Peyer's patch (tissue), 4 donors: ENCODE results near the gene AGFG2. TPM values are rescaled to one million over a fixed set of nuclear protein-coding genes. Genes with fewer than 3 reads are reported as not detected.
A peak's percentile ranks its signal among the peaks of the same experiment; 100 is the strongest.

ENCODE experiments used
- DNase-seq, 3 donors: peaks; one replicate each; pipeline ENCODE4 v3.0.0-alpha.2; 2017 to 2019
- H3K27ac ChIP-seq, 4 donors: fragments of 200-600 bp; sonication (generic); one replicate each; pipeline ENCODE4 v1.5.1; 2016 to 2019
- H3K27me3 ChIP-seq, 2 donors: fragments of 200-600 bp; sonication (generic); one replicate each; pipeline ENCODE4 v1.5.1; 2019
- H3K36me3 ChIP-seq, 3 donors: fragments of 200-600 bp; sonication (generic); one replicate each; pipeline ENCODE4 v1.5.1; 2016 to 2019
- H3K4me1 ChIP-seq, 4 donors: fragments of 200-600 bp; sonication (generic); one replicate each; pipeline ENCODE4 v1.5.1; 2016 to 2019
- H3K4me3 ChIP-seq, 4 donors: fragments of 200-600 bp; sonication (generic); 1 replicate in 3 of 4; 2 replicates in 1 of 4; pipeline ENCODE4 v1.5.1; 2016 to 2019; ENCODE audit warnings: mild to moderate bottlenecking in 1 of 4
- H3K9me3 ChIP-seq, 4 donors: fragments of 200-600 bp; sonication (generic); one replicate each; pipeline ENCODE4 v1.5.1; 2016 to 2019; ENCODE audit warnings: mild to moderate bottlenecking in 1 of 4
- POLR2A ChIP-seq, 2 donors: fragments of 450-650 bp; IDR thresholded peaks; one replicate each; pipeline ENCODE4 v1.5.1; 2017; ENCODE audit warnings: antibody characterized with exemption in 2 of 2, mild to moderate bottlenecking in 2 of 2, moderate library complexity in 2 of 2
- total RNA-seq, 4 donors: library from RNA; depleted of rRNA; stranded (reverse); fragments of >200 nt; gene quantifications; one replicate each; pipeline ENCODE4 v1.1.0, GENCODE V29; 2016
- TF ChIP-seq, protein P1 (sequence below), 6 experiments: fragments of 450-650 bp in 4 of 6; fragments of 200-600 bp in 2 of 6; sonication (generic) in 1 of 6; IDR thresholded peaks; one replicate each; pipeline ENCODE4 v1.5.1; 2017 to 2019; ENCODE audit warnings: antibody characterized with exemption in 6 of 6, mild to moderate bottlenecking in 3 of 6, moderate library complexity in 1 of 6

Gene AGFG2
- total RNA-seq, 4 donors from 2014 or later: 38.4 to 63.6 (median 49.9) TPM

DNA sequence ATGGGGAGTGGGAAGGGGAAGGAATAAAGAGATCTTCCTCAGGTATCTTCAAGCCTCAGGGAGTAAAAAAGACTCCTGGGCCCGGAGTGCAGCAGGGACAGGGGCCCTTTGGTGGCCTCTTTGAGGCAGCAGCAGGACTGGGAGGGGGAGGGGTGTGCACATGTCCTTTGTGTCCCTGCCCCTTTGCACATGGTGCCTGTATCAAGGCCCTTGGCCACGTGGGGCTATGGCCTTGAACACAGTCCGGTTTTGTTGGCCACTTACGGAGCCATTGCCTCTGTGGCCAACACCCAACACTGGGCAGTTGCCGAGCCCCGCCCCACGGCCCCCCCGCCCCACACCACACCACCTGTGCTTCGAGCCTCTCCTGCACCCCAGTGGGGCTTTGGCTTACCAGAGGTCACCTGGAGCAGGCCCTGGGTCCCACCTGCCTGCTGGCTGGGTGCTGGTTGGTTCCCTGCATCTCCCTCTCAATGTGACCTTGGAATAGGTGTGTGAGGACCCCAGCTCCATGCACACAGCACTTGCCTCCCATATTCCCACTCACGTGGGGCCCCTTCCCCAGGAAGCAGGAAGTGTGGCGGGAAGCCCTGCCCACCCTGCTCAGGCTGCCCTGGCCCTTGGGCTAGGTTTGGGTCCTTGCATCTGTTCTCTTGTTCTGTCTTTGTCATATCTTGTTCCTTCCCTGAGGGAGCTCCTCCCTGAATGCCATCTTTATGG is 29.3 kb downstream of the AGFG2 start:
- Histone ChIP-seq H3K4me1 (peaks cover 0 to 53% (median 19%) of the 10 kb centered on the region in 4 donors), H3K36me3 (peaks cover 0 to 8% (median 0%) of the 10 kb centered on the region in 3 donors), H3K9me3 (no peaks in the 10 kb centered on the region), H3K4me3 (no peak overlapping the region), H3K27ac (peak overlapping the region in 2 of 4 donors; percentile 55), H3K27me3 (no peaks in the 10 kb centered on the region)
- peak in 2 of 3 donors; percentile 81 to 86 for DNase-seq
- TF ChIP-seq POLR2A (IDR thresholded peaks at IDR 0.05): no peak
- TF ChIP-seq, protein P1, sequence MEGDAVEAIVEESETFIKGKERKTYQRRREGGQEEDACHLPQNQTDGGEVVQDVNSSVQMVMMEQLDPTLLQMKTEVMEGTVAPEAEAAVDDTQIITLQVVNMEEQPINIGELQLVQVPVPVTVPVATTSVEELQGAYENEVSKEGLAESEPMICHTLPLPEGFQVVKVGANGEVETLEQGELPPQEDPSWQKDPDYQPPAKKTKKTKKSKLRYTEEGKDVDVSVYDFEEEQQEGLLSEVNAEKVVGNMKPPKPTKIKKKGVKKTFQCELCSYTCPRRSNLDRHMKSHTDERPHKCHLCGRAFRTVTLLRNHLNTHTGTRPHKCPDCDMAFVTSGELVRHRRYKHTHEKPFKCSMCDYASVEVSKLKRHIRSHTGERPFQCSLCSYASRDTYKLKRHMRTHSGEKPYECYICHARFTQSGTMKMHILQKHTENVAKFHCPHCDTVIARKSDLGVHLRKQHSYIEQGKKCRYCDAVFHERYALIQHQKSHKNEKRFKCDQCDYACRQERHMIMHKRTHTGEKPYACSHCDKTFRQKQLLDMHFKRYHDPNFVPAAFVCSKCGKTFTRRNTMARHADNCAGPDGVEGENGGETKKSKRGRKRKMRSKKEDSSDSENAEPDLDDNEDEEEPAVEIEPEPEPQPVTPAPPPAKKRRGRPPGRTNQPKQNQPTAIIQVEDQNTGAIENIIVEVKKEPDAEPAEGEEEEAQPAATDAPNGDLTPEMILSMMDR (IDR thresholded peaks at IDR 0.05): no peak

DNA sequence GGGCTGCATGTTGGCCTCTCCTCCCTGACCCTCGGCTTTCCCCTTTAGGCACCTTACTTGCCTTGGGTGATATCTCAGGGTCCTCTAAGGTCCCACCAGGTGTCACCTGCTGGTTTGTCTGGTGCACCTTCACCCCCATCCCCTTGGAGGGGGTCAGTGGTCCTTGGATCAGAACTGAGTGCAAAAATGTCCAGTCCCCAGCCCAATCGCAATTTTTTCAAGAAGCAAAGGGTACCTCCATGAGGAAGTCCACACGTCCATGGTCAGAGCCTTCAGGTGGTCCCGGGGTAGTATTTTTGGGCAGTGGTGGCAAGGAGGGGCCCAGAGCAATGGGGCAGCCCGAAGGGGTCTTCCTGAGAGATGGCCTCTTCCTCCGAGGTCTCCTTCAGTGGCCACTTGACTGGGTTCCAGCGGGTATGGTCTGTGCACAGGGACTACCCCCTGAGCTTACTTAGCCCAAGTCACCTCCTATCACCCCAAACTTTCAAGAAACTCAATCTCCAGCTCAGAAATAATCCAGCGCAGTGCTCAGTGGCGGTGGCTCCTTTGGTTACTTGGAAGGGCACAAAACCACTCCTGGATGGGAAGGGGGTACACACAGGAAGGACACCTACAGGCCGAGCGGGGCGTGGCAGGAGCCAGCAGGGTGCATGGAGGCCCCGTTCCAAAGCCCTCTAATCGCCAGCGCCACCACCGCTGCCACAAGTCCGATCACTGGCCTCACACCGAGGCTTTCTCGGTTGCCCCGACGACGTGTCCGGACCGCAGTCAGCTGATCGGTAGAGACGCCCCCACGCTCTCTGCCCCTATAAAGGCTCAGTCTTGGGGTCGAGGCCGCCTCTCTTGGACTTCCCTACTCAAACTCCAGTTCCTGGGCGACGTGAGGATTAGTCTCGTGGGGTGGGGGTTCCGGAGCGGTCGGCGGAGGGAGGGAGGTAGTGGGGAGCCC is 30.2 kb downstream of the AGFG2 start:
- no peaks in the 10 kb centered on the region for H3K27me3 ChIP-seq
- H3K27ac ChIP-seq: peak overlapping the region; percentile 41 to 69 (median 54)
- TF ChIP-seq, protein P1 (IDR thresholded peaks at IDR 0.05): peak; percentile 19 to 56 (median 46)
- TF ChIP-seq POLR2A (IDR thresholded peaks at IDR 0.05): peak in 1 of 2 donors; percentile 15
- DNase-seq: peak in 2 of 3 donors; percentile 70 to 83
- H3K4me3 ChIP-seq: peak overlapping the region; percentile 23 to 47 (median 36)
- no peaks in the 10 kb centered on the region for H3K9me3 ChIP-seq
- H3K36me3 ChIP-seq: peaks cover 0 to 11% (median 0%) of the 10 kb centered on the region in 3 donors
- H3K4me1 ChIP-seq: peaks cover 0 to 53% (median 19%) of the 10 kb centered on the region in 4 donors

DNA sequence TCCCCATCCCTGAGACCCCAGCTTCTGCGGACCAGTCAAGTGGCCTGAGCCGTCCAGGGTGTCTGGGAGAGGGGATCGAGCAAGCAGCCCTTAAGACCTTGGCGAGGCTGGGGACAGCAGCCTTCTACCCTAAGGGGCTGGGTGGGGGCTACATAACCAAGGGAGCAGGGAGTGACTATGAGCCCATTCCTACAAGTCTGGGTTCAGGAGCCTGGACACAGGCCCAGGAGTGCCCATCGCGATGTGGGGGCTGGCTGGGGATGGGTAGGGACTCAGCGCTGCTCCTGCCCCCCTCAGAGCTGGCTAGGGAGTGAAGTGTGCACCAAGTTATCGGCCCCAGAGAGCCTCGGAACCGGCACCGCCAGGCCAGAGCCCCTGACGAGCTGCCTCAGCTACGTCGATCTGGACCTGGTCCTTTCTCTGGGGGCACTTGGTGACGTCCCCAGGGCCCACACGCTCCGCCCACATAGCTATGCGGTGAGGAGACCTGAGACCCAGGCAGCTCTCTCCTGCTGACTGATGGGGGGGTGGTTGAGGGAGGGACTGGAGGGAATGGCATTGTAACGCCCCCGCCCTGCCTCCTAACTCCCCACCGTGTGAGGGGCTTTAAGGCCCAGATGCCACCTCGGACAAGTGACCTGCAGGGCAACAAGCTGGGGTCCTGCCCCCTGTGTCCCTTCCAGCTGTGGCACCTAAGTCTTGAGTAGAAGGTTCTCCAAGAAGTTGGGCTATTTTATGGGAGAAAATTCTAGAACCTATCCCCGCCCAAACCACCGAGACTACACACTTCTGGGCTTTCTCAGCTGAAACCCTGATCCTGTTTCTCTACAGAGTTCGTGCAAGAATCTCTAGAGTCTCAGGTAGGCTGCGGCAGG is 32.2 kb downstream of the AGFG2 start:
- peaks cover 0 to 25% (median 0%) of the 10 kb centered on the region in 3 donors for H3K36me3 ChIP-seq
- no peak overlapping the region for H3K27ac ChIP-seq
- H3K4me3 ChIP-seq: no peak overlapping the region
- no peaks in the 10 kb centered on the region for H3K27me3 ChIP-seq
- no peaks in the 10 kb centered on the region for H3K9me3 ChIP-seq
- no peak for DNase-seq
- no peak for TF ChIP-seq POLR2A (IDR thresholded peaks at IDR 0.05)
- TF ChIP-seq, protein P1 (IDR thresholded peaks at IDR 0.05): no peak
- peaks cover 0 to 50% (median 19%) of the 10 kb centered on the region in 4 donors for H3K4me1 ChIP-seq

DNA sequence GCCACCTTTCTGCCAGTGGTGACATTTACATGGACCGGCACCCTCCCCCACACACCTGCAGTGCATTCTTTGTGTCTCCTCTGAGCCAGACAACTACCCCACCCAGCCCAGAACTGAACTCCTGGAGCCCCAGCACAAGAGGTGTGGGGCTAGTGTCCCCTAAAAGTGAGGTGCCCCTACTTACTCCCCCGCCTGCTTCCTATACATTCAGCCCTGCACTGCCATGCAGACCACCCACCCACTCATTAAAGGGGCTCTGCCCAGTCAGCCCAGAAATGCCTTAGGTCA is 32.8 kb downstream of the AGFG2 start:
- Histone ChIP-seq H3K36me3 (peaks cover 0 to 31% (median 0%) of the 10 kb centered on the region in 3 donors), H3K4me3 (no peak overlapping the region), H3K27ac (no peak overlapping the region), H3K9me3 (no peaks in the 10 kb centered on the region), H3K4me1 (peaks cover 0 to 46% (median 19%) of the 10 kb centered on the region in 4 donors), H3K27me3 (no peaks in the 10 kb centered on the region)
- TF ChIP-seq, protein P1 (IDR thresholded peaks at IDR 0.05): no peak
- no peak for TF ChIP-seq POLR2A (IDR thresholded peaks at IDR 0.05)
- DNase-seq: no peak
